Activated CD8-positive, alpha-beta memory T cell treated with anti-CD3 and anti-CD28 coated beads for 1 hour (primary cell): ENCODE measurements around the gene BICD2.

Experiments
- DNase-seq, 2 donors: peaks; one replicate each; pipeline ENCODE4 v3.0.0-alpha.2; 2020; ENCODE audit warnings: low read depth in 1 of 2; ENCODE audit errors: extremely low read depth in 1 of 2

BICD2 gene

DNA sequence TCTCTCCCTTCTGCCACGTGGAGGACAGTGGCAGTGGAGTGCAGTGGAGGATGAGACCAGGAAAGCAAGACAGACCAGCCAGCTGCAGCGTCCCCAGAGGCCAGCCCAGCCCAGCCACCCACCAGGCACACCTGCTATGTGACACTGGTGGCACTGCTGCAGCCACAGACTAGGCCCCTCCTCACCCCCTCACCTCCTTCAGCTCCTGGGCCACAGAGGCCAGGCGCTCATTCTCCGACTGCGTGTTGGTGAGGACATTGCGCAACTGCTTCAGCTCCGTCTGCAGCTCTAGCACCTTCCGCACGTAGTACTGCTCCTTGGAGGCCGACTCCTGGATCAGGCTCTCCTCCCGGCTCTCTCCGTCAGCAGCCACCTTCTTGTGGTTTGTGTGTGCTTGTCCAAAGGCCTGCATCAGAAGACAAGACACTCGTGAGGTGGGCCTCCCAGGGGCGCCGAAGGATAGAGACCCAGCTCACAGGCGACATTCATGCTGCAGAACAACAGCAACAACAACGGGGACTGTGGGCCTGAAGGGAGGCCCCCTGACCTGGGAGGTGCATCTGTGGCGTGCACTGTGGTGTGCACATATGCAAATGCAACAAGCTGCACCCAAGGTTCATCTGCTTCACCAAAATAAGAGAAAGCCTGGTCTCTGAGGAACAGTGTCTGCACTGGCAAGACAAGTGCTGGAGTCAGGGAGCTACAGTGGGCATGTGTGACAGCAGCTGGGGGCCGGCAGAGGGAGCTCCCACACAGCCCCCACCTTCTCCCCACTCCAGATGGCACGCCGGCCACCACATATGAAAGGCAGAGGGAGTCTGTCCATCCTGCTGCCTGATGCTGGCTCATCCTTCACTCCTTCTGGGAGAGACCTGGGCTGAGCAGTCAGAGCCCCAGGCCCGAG is 35.5 kb downstream of the BICD2 start:
- no peak for DNase-seq

DNA sequence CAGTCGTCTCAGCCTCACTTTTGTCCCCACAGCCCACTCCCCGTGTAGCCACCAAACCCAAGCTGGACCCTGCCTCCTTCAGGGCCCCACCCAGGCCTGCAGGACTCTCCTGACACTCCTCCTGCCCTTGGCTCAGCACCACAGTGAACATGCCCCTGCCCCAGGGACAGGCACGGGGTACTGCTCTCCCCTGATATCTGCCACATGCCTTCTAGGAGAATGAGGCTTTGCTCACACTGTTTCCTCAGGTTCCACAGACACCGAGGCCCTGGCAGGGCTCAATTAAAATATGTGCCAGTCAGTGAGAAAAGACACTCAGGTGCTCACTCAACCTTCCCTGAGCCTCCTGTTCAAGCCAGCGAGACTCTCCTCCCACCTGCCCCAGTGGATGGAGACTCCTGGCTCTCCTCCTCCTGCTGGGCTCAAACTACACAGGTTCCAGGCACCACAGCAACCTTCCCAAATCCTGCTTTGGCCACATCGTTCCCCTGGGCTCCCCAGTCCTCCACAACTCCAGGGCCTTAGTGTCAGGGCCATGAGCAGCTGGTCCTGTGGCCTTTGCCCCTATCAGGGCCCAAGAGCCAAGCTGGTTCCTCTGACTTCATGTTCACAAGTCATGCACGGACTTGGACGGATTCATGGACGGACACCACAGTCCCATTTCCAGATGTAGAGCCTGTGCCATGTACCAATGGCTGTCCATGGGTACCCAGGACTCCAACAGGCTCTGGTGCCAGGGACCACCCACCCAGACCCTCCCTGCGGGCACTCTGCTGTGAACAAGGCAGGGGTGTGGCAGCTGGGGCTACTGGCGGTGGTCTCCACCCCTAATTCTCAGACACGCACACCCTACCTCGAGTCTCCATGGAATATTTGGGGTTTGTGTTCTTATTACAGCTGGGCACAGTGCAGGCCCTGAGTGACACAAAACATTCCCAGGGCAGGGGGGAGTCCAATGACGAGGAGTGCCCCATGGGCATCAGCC is 36.6 kb downstream of the BICD2 start:
- DNase-seq, result no peak

DNA sequence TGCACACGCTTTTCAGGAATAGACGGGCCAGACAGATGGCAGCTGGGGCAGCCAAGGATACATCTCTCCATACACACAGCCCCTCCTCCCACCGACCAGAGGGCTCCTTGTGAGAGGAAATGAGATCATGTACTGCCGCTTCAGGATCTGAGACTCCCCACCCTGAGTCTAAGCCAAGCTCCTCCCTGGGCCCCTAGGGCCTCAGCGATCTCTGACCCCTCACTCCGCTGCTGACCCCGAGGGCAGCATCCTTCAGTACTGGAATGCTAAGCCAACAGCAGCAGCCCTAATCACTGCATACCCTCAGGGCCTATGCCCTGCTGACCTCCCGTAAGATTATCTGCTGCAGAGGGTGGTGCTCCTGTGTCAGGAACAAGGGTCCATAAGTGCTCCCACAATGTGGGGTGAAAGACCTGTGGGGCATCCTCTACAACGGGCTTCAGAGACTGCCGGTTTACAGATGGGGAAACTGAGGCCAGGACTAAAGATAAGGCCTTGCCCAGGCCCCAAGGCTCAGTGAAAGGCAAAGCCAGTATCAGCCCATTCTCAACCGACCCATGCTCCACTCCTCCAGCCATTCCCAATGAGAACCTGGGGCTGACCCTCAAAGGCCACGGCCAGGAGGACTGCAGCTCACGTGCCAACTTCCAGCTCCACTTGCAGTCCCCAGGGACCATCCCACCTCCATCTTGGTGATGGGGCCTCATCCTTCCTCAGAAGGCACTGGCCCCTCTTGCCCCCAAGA is 37.5 kb downstream of the BICD2 start:
- no peak for DNase-seq

DNA sequence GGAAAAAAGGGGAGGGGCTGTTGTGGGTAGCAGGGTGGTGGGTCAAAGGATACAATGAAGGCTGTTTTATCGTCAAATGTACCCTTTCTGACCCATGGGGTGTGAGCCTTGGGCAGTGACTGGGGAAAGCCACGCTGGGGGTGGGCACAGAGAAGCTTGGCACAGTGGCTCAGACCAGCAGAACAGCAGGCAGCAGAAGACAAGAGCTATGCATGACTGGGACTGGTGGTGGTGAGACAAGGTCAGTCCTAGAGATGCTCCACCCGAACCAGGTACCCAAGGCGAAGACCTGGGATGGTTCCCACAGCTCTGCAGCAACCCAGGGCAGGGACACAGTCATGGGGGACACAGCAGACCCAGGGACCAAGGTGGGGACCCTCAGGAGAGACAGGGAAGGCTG is 38.3 kb downstream of the BICD2 start:
- DNase-seq, result no peak

DNA sequence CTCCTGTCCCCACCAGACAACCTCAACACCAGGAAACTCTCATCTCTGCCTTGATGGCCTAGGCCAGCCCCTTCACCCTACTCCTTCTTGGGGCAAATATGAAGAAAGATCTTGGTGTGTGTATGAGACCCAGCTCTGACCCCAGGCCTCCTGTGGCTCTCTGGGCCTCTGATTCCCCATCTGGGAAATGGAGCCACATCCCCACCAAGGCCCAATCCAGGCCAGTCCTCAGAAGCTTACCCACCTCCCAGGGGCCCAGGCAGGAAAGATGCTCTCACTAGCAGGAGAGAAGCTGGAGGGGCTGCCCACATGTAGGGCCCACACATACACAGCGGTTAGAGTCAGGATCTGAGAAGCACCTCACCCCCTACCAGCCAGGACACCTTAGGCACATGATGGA is 38.9 kb downstream of the BICD2 start:
- DNase-seq, result no peak

DNA sequence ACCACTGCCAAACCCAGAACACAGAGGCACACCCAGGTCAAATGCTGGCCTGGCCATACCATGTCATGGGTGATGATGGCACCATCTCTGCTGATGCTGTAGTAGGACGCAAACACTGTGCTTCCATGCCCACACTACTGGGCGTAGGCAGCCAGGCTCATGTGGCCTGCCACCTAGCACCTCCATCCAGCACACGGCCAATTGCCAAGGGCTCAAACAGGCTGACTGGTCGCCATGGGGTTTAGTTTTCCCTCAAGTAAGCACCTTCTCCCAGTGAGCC is 39.4 kb downstream of the BICD2 start:
- DNase-seq, result no peak

DNA sequence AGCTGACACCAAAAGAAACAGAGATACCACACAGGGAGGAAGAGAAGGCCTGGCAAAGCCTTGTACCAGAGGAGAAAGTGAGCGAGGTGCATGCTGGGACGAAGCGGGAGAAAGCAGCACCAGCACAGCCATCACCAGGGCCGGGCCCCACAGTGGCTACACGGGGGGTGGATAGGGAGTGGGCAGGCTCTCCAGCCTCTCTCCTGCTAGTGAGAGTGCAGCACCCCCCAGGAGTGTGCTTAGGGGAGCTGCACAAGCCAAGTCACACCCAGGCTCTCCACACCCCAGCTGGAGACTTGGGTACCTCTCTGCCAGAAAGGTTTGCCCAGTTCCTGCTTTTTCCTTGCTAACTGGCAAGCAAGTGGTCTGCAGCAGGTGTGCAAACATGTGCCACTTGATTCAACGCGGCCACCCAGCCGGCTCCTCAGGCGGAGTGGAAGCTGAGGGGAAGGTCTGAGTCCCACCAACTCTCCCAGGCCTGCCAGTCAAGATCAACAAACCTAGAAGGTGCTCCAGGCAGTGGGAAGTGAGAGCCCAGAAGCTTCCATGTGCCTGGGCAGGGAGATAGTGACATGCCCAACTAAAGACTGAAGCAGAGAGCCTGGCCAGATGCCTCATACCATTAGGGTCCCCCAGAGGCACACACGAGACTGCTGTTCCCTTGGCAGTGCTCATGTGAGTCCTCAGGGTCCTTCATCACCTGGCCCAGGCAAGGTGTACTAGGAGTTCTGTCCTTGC is 39.9 kb downstream of the BICD2 start:
- DNase-seq, result no peak

DNA sequence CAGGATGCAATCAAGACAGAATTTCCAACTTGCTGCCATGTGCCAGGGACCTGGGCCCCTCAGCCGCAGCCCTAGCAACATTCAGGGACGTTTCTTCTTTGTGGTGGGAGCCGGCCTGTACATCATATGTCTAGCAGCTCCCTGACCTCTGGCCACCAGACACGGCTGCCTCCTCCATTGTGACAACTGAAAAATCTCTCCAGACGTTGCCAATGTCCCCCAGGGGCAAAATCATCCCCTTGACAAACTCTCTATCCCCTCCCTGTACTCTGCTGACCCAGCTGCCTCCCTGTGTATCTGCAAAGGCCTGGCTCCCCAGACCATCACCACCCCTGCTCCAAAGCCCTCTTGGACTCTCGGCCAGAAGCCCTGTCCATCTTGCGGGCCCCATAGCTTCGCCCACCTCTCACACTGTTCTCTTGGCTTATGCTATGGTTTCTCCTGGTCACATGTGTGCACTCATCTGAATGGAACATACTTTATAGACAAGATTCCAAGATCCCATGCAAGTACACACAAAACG is 40.8 kb downstream of the BICD2 start:
- DNase-seq, result no peak

DNA sequence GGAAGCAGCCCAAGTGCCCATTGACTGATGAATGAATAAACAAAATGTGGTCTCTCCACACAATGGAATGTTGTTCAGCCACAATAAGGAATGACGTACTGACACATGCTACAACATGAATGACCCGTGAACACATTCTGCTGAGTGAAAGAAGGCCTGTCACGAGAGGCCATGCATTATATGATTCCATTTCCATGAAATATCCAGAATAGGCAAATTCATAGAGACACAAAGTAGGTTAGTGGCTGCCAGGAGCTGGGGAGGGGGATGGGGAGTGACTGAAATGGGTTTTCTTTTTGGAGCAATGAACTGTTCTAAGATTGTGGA is 41.4 kb downstream of the BICD2 start:
- no peak for DNase-seq

DNA sequence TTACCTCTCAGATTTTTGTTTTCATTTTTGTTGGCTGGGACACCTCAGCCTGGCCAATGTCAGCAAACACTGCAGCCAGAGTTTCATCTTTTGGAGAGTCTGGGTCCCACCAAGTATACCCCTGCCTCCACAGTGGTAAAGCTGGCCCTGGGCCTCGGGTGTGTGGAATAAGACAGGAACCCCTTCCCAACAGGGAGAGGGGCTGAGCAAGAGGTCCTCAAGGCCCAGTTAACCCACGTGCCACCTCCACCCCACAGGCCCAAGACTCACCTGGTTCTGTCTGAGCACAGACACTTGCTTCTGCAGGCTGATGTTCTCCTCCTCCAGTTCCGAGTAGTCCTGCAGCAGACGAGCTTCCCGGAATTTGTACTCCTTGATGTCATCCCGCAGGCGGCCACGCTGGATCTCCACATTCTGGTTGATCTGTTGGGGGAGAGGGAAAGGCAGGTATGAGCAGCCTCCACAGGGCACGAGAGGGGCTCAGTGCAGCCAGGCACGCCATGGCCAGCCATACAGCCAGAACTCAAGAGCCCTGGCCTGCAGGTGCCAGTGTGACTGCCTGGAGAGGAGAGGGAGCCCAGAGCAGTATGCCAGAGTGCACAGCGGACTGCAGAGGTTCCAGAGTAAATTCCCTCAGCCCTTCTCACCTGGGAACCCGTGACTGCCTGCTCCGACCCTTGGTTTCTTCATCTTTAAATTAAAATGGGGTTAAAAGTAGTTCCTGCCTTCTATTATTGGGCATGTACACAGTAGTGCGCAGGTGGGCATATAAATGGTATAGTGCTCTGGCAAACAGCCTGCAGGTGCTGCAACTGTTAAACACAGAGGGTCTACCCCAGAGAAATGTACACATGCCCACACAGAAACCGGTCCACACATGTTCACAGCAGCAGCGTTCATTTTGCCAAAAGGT is 42.0 kb downstream of the BICD2 start:
- DNase-seq, result no peak

DNA sequence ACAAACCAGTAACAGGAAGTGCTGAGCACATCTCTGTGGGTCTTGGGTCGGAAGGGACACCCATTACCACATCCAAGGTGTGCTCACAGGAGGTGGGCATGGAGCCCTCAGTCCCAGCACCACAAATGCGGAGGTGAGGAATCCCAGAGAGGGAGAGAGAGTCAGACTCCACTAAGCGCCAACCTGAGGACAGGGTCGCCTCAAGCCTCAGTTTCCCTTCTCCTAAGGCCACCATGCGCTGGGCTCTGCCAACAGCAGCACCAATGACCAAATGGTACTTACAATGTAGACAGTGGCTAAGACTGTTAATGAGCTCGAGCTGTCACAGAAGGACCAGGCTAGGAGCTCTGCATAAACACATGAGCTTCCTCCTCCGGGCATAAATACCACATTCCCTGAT is 43.1 kb downstream of the BICD2 start:
- no peak for DNase-seq

DNA sequence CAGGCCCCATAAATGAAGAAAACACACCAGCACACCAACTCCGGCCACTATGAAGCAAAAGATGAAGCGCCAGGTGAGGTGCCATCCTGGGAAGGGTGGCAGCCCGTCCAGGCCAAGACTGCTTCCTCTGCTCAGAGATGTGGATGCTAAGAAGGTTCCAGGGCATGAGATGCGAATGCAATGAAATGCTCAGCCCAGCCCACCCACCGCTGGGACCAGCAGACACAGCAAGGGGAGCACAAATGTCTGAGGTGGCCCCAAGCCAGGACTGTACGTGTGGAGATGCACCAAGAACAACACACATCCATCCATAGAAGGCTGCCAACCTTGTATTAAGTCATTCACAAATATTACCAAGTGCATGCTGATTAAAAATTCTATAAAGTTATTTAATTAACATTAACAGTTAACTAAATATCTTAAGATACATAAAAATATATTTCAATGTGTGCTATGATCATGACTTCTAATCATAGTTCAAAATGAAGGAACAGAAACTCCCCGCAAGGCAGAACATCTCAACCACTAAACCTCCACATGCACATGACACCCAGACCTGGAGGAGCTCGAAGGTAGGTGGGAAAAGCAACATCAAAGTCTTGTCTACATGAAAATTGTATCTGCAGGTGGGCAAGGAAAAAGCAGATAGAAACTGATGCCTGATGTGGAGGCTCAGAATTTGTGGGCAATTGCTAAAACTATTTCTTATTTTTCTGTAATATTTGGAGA is 43.7 kb downstream of the BICD2 start:
- DNase-seq, result no peak

DNA sequence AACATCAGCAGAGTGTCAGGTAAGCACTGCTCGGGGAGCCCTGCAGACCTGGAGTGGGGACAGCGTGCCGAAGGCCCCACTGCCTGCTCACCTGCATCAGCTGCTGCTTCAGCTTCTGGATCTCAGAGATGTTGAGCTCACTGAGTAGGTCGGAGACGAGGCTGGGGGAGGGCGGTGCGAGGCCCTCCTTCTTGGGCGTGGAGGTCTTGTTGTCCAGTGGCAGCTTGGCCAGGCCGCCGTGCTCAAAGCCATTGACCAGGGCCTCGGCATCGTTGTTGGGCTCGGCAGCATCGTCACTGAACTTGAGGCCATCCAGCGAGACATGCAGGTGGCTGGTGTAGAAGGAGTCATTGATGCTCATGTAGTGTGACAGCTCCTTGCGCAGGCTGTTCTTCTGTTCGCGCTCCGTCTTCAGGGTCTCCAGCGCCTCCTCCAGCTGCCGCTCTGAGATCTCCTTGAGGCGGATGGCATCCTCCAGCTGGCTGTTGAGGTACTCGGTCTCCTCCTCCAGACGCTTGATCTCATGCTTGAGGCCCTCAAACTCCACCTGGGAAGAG is 44.3 kb downstream of the BICD2 start:
- DNase-seq, result no peak

DNA sequence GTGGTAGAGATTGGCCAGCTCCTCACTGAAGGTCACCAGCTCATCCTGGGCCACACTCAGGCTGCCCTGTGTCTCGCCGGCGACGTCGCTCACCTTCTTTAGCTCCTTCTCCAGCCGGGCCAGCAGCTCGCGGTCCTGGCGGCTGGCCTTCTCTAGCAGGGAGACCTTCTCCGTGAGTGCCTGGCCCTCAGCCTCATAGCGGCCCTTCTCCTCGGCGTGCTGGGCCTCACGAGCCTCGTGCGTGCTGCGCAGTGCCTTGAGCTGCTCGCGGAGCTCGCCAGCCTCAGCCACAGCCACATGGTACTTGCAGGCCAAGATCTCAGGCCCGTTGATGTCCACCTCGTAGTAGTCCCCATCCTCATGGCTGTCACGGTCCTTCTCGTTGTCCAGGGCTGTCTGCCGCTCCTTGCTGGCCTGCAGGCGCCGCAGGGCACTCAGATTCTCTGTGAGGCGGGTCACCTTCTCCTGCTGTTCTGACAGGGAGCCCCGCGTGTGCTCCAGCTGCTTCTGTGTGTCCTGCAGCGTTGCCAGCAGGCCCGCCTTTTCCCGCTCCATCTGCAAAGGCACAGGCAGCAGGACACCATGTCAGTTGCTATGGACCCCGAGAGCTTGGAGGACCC is 45.5 kb downstream of the BICD2 start:
- DNase-seq, result no peak

DNA sequence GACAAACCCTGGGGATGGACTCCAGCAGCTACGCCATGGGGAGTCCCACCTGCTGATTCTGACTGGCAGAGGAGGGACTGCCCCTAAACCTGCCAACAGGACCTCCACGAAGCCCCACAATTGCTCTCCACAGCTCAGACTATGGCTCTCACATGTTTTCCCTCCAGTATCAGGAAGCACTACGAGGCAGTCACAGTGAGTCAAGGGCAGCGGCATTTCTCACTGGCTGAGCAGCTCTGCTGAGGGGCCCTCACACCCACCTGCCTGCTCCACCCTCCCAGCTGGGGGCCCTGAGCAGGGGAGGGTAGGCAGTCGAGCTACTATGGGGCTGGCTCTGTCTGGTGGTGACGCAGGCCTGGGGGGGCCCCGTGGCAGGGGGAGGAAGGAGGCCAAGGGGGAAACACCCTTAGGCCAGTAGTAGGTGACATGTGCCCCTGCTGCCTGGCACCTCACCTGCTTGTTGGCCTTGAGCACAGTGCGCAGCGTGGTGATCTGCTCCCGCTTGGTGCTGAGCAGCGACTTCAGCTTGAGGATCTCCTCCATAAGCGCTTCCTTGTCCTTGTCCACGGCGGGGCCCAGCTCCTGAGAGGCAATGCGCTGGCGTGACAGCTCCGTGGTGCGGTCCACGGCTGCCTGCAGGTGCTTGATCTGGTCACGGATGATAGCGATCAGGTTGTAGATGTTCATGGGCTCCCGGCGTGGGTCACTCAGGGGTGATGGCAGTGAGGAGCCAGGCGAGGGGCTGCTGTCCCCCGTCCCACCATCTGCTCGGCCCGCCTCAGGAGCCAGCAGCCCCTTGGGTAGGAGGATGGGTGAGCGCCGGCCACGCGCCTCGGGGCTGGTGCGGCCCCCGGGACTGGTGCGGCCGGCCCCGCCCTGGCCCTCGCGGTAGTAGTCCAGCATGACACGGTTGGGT is 46.3 kb downstream of the BICD2 start:
- no peak for DNase-seq

DNA sequence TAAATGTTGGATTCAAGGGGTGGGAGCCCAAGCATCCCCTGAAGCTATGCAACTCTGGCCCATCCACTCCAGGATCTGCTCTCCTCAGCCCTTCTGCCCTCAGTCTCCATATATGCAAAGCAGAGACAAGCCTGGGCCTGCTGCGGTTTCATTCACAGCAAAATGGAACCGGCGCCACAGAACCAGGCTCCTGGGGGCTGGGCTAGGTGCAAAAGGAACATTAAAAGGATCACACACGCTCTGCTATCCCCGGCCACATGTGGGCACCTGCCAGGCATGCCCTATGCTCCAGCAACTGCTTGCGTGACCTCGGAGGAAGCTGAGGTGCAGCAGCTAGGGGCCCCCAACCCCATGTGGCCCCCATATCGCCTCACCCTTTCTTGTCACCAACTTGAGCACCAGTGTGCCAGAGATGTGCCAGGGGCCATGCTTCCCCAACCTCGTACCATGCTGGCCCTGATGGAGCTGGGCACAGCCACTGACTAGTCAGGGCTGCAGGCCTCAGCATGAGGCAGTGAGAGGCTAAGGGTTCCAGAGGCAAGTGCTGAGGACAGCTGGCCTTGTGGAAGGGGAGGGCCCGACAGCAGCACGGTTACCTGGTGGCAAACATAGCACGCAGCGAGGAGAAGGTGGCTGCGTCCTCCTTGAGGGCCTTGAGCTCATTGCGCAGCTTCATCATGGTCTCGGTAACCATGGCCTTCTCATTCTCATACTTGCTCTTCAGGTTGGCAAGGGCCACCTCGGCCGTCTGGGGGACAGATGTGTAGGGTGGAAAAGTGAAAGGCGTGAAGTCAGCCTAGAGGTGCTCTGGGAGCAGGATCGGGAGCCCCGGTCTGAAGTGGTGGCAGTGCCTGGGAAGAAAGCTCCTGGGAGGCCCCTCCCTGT is 47.2 kb downstream of the BICD2 start:
- DNase-seq, result no peak
